DMS53 (cell line): ENCODE results near the gene NT5C2.
A peak's percentile ranks its signal among the peaks of the same experiment; 100 is the strongest.
"Not testable (repeated sequence)": the region's sequence is repeated elsewhere in the genome, so short reads cannot be mapped to it uniquely, and the experiment has no call there.

ENCODE experiments used
- DNase-seq: peaks from one replicate; lab custom pipeline; 2025; lab: John Stamatoyannopoulos, UW

Gene NT5C2

GRCh38 chr10:103163766-103164403 is 29.2 kb downstream of the NT5C2 start:
- DNase-seq = not testable (repeated sequence)

DNA sequence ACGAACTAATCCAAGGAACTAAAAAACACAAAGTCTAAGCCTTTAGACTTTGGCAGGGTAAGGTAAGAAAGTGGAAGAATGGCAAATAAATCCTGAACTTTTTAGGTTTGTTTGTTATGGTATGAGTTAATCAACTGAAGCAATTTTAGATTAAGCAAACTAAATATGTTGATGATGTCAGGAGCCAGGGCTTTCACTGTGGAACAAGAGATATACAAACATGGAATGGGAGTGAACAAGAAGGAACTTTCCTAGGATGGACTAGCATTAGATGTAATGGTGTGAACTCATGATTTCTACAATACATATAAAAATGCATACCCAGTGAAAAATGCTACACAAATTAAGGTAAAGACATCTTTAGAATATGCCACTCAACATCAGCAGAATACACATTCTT is 35.8 kb downstream of the NT5C2 start:
- no peak for DNase-seq

DNA sequence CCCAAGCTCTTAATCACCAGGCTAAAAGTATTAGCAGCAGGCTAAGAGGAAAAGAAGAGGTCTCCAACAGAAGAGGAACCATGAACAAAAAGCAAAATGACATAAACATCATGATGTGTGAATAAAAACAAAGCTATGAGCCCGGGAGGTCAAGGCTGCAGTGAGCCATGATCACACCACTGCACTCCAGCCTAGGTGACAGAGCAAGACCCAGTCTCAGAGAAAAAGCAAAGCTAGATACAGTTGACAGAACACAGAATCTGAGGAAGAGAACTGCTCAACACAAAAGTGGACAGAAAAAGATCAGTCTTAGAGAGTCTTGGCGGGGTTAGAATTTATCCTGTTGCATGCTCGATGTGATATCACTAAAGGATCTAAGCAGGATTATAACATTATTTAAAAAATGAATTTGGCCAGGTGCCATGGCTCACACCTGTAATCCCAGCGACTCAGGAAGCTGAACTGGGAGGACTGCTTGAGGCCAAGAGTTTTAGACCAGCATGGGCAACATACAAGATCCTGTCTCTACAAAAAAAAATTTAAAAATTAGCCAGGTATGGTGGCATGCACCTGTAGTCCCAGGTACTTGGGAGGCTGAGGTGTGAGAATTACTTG is 37.5 kb downstream of the NT5C2 start:
- peak; percentile 54 for DNase-seq

DNA sequence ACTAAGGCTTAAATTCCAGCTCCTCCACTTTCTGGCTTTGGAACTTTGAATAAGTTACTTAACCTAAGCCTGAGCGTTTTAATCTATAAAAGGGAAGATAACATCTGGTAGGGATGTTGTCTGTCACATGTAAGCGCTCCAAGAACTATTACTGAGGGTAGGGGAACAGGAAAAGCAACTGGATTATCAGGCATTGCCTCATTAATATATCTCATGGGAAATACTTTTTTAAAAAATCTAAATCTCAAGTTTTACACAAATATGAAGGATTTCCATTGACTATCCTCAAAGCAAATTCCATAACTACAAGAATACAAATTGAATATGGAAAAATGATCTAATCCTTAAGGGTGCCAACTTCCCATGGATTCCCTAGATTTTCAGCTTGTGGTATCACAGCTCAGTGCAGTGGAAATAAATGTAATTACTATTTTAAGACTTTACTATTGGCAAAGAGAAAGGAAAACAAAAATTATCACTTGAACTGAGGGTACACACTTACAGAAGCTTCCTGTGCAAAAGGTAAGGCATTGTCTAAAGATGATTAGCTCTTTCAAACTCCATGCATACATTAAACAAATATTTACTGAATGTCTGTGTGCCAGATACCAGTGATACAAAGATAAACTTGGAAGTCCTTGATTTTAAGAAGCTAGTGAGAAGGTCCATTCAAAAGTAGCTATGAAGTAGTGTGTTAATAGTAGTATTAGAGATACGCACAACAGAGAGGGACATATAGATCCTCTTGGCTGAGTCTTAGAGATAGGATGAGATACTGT is 38.4 kb downstream of the NT5C2 start:
- peak; percentile 53 for DNase-seq

GRCh38 chr10:103153302-103154197 is 39.5 kb downstream of the NT5C2 start:
- peak; percentile 66 for DNase-seq

GRCh38 chr10:103149991-103150622 is 43.0 kb downstream of the NT5C2 start:
- no peak for DNase-seq

DNA sequence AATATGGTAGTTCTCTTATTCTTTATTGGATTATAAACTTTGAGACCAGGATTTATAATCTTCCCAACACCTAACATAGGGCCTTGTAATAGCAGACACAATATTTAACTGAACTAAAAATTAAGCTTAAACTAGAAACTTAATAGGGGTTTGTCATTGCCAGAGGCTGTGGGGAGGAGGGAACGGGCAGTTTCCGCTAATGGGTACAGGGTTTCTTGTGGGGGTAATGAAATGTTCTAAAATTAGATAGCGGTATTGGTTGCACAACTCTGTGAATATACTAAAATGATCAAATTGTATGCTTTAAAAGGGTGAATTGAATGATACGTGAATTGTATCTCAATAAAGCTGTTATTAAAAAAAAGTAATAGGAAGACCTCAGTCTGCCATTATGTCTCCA is 45.4 kb downstream of the NT5C2 start:
- DNase-seq = no peak

GRCh38 chr10:103145860-103146466 is 47.1 kb downstream of the NT5C2 start:
- DNase-seq = no peak

GRCh38 chr10:103145046-103145445 is 48.0 kb downstream of the NT5C2 start:
- DNase-seq = no peak

- DNase-seq = no peak
Measured at GRCh38 chr10:103144041-103144440, 49.0 kb downstream of the NT5C2 start.

DNA sequence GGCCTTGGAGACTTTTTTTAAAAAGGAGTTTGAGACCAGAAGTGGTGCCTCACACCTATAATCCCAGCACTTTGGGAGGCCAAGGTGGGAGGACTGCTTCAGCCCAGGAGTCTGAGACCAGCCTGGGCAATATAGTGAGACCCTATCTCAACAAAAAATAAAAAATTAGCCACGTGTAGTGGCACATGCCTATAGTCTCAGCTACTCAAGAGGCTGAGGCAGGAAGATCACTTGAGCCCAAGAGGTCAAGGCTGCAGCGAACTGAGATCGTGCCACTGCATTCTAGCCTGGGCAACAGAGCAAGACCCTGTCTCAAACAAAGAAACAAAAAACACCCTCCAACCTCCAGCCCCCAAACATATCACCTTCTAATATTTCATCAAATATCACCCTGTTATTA is 49.4 kb downstream of the NT5C2 start:
- not testable (repeated sequence) for DNase-seq

DNA sequence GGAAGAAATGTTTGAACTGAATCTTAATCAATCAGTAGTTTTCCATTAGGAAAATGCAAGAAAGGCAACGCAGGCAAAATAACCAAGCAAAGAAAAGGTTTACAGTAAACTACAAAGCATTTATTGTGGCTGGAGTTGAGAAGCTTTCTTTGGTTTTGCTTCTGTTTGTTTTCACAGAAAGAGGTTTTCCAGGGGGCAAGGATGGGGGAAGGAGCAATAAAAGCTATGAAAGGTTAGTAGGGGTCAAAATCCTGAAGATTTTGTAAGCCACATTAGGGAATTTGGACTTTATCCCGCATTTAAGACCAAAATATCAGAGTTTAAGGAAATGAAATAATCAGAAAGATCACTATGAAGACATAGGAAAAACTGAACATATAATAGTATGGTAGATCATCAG is 51.1 kb downstream of the NT5C2 start:
- DNase-seq = no peak

- DNase-seq = no peak
Measured at GRCh38 chr10:103140469-103140868, 52.6 kb downstream of the NT5C2 start.

DNA sequence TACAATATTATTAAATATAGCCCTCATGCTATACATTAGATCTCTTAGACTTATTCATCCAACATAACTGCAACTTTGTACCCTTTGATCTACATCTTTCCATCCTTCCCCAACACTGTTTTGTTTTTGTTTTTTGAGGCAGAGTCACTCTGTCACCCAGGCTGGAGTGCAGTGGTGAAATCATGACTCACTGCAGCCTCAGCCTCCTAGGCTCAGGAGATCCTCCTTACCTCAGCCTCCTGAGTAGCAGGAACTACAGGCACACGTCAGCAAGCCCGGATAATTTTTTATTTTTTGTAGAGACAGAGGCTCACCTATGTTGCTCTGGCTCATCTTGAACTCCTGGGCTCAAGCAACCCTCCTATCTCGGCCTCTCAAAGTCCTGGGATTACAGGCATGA is 53.3 kb downstream of the NT5C2 start:
- DNase-seq = no peak

- not testable (repeated sequence) for DNase-seq
Measured at GRCh38 chr10:103135168-103135567, 57.9 kb downstream of the NT5C2 start.

DNA sequence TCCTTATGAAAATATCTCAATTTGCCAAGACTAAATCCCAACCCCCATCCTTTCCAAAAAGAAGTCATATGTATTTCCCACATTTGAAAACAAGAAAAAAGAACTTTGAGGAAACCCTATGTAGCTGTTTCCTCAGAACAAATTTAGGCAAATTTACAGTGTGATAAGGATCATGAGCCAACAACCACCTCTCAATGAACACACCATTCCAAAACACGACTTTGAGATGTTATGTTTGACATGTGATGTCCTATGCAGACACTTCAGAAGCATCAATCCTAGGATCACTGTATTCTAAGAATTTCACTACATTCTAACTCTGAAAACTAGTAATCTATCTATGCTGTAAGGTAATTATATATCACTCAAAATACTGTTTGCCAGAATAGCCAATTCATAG is 62.2 kb downstream of the NT5C2 start:
- DNase-seq = no peak

DNA sequence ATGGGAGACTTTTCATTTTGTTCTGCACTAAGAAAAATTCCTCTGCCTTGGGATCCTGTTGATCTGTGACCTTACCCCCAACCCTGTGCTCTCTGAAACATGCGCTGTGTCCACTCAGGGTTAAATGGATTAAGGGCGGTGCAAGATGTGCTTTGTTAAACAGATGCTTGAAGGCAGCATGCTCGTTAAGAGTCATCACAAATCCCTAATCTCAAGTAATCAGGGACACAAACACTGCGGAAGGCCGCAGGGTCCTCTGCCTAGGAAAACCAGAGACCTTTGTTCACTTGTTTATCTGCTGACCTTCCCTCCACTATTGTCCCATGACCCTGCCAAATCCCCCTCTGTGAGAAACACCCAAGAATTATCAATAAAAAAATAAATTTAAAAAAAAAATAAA is 62.9 kb downstream of the NT5C2 start:
- DNase-seq = not testable (repeated sequence)

DNA sequence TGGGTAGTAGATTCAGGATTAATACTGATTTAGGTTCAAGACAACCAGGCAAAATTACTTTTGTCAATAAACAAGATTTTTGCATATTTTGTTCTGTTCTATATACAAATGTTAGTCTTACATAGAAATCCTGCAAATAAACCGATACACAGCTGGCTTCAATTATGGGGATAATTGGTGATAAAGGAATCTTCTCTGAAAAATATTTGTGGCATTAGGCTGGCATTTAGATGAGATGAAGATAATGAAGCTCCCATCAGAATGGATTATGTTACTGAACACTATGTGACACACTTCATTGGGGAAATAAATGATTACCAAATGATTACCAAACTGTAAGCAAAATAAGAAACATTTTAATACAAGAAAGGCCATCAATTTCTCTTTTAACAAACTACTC is 65.8 kb downstream of the NT5C2 start:
- DNase-seq = no peak

DNA sequence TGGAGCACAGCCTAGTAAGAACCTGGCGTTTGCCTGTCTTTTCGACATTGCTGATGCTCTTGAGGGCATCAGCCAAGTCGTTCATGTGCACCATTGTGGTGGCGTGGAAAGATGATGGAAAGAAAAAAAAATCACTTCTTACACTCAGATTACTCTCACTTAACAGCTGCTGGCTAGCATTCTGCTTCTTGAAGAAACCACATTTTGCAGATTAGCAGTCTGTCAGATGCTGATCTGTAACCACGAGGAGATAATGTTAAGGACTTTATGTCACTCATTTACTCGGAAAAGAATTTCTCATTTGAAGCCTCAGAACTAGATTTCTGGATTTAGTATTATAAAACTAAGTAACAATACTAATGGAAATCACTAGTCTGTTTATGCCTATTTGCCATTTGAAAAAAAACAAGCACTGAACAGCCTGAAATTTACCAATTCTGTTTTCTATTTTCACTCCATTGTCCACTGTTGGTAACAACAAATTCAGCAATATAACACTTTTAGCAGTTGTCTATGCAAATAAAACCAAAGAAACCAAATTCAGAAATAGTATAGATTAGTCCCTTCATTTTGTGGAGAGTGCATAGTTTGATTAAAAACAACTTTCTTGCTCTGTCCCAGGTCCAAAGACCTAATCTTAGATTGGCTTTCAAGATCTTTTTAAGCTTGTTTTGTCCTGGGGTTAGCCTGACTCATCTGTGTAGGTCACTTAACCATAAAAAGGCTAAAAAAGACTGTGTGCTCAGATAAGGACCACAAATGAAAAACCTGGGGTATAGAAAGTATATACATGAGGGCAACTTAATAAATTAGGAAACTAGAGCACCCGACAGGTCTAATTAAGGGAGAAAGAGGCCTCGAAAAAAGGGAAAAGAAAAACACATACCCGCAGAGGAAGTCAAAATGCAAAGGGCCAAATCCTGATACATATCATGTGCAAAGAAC is 67.5 kb downstream of the NT5C2 start:
- DNase-seq = no peak

GRCh38 chr10:103124420-103125096 is 68.5 kb downstream of the NT5C2 start:
- no peak for DNase-seq
